Activated B cell treated with CpG ODN at 0.5 μM for 24 hours (primary cell): Measurements from ENCODE around the gene EPHA8. TPM values are rescaled to one million over a fixed set of nuclear protein-coding genes. Genes with fewer than 3 reads are reported as not detected.

Experiments used
- ATAC-seq: fragments of 200-7000 bp; cut with Tn5 transposase; one replicate; pipeline ENCODE4 v1.10.0; 2021; ENCODE audit warnings: low read depth, mild to moderate bottlenecking, moderate library complexity
- CTCF ChIA-PET: fragments of 350-600 bp; sonication (Branson Sonifier 250); formaldehyde crosslinking; loops from one replicate; lab custom pipeline; 2021; ENCODE audit warnings: antibody characterized with exemption; lab: Charles Lee
- POLR2A ChIA-PET: fragments of 350-600 bp; sonication (Branson Sonifier 250); formaldehyde crosslinking; loops from one replicate; lab custom pipeline; 2021; ENCODE audit warnings: antibody characterized with exemption; lab: Charles Lee
- DNase-seq: peaks from one replicate; pipeline ENCODE4 v3.0.0; 2022
- H3K27ac Mint-ChIP-seq: one replicate; pipeline ENCODE4 v1.8.0; 2020; ENCODE audit warnings: mixed read lengths
- H3K27me3 Mint-ChIP-seq: one replicate; pipeline ENCODE4 v1.8.0; 2021; ENCODE audit warnings: mixed read lengths
- H3K36me3 Mint-ChIP-seq: one replicate; pipeline ENCODE4 v1.8.0; 2021; ENCODE audit warnings: low read depth, mixed read lengths
- H3K4me1 Mint-ChIP-seq: one replicate; pipeline ENCODE4 v1.8.0; 2021; ENCODE audit warnings: mixed read lengths
- H3K4me3 Mint-ChIP-seq: one replicate; pipeline ENCODE4 v1.8.0; 2020; ENCODE audit warnings: mild to moderate bottlenecking, mixed read lengths
- H3K9me3 Mint-ChIP-seq: one replicate; pipeline ENCODE4 v1.8.0; 2020; ENCODE audit warnings: mixed read lengths
- CTCF ChIP-seq: fragments of 200-600 bp; IDR thresholded peaks from one replicate; pipeline ENCODE4 v1.8.0; 2022; ENCODE audit warnings: antibody characterized with exemption, mild to moderate bottlenecking
- intact Hi-C: fragments of 100-400 bp; cut with micrococcal nuclease; formaldehyde crosslinking; loops from one replicate; pipeline ENCODE4 v1.15.1; 2024
- total RNA-seq: library from RNA; stranded (reverse); gene quantifications from 2 replicates; pipeline ENCODE4 v1.2.3, GENCODE V29; 2022

The EPHA8 gene
- total RNA-seq, 1 donor from 2014 or later = not detected

- H3K36me3 Mint-ChIP-seq = peaks cover 66% of the 10 kb centered on the region
- H3K4me3 Mint-ChIP-seq = no peak overlapping the region
- intact Hi-C loops = no loop called here
- DNase-seq = no peak
- H3K27ac Mint-ChIP-seq = no peak overlapping the region
- no peak for ATAC-seq
- ChIA-PET CTCF (no interaction called here), POLR2A (no interaction called here)
- no peak for TF ChIP-seq CTCF
- no peaks in the 10 kb centered on the region for H3K9me3 Mint-ChIP-seq
- no peaks in the 10 kb centered on the region for H3K27me3 Mint-ChIP-seq
- H3K4me1 Mint-ChIP-seq = no peaks in the 10 kb centered on the region
Measured at GRCh38 chr1:22529901-22530621, 33.2 kb upstream of the EPHA8 start.

GRCh38 chr1:22530715-22531114 is 32.6 kb upstream of the EPHA8 start:
- DNase-seq = no peak
- Mint-ChIP-seq H3K9me3 (no peaks in the 10 kb centered on the region), H3K4me1 (no peaks in the 10 kb centered on the region), H3K27me3 (no peaks in the 10 kb centered on the region), H3K4me3 (no peak overlapping the region), H3K36me3 (peaks cover 60% of the 10 kb centered on the region), H3K27ac (no peak overlapping the region)
- intact Hi-C loops = no loop called here
- ATAC-seq = no peak
- no peak for TF ChIP-seq CTCF
- CTCF ChIA-PET = no interaction called here
- POLR2A ChIA-PET = no interaction called here

GRCh38 chr1:22531251-22531650 is 32.0 kb upstream of the EPHA8 start:
- H3K4me3 Mint-ChIP-seq = no peak overlapping the region
- peaks cover 55% of the 10 kb centered on the region for H3K36me3 Mint-ChIP-seq
- H3K27me3 Mint-ChIP-seq = no peaks in the 10 kb centered on the region
- ChIA-PET CTCF (no interaction called here), POLR2A (no interaction called here)
- H3K27ac Mint-ChIP-seq = no peak overlapping the region
- H3K9me3 Mint-ChIP-seq = no peaks in the 10 kb centered on the region
- no peak for TF ChIP-seq CTCF
- no peak for ATAC-seq
- intact Hi-C loops = no loop called here
- H3K4me1 Mint-ChIP-seq = no peaks in the 10 kb centered on the region
- DNase-seq = no peak

GRCh38 chr1:22533244-22533895 is 29.9 kb upstream of the EPHA8 start:
- CTCF ChIA-PET = no interaction called here
- DNase-seq = no peak
- H3K9me3 Mint-ChIP-seq = no peaks in the 10 kb centered on the region
- no peak for ATAC-seq
- peaks cover 38% of the 10 kb centered on the region for H3K36me3 Mint-ChIP-seq
- no peak for TF ChIP-seq CTCF
- POLR2A ChIA-PET = no interaction called here
- H3K4me1 Mint-ChIP-seq = no peaks in the 10 kb centered on the region
- no peaks in the 10 kb centered on the region for H3K27me3 Mint-ChIP-seq
- intact Hi-C loops = no loop called here
- no peak overlapping the region for H3K27ac Mint-ChIP-seq
- H3K4me3 Mint-ChIP-seq = no peak overlapping the region

GRCh38 chr1:22534951-22535350 is 28.3 kb upstream of the EPHA8 start:
- no peak for DNase-seq
- ATAC-seq = no peak
- ChIA-PET CTCF (no interaction called here), POLR2A (no interaction called here)
- Mint-ChIP-seq H3K4me3 (no peak overlapping the region), H3K4me1 (peaks cover 8% of the 10 kb centered on the region), H3K27me3 (no peaks in the 10 kb centered on the region), H3K9me3 (no peaks in the 10 kb centered on the region), H3K36me3 (peaks cover 25% of the 10 kb centered on the region), H3K27ac (no peak overlapping the region)
- intact Hi-C loops = no loop called here
- no peak for TF ChIP-seq CTCF
